Measurements from ENCODE around the gene TMEM271.
"Not testable (repeated sequence)": the region's sequence is repeated elsewhere in the genome, so short reads cannot be mapped to it uniquely, and the experiment has no call there.

The TMEM271 gene

GRCh38 chr4:561426-561825 lies 14.7 kb downstream of the TMEM271 start:
- DNase-seq = no peak

DNA sequence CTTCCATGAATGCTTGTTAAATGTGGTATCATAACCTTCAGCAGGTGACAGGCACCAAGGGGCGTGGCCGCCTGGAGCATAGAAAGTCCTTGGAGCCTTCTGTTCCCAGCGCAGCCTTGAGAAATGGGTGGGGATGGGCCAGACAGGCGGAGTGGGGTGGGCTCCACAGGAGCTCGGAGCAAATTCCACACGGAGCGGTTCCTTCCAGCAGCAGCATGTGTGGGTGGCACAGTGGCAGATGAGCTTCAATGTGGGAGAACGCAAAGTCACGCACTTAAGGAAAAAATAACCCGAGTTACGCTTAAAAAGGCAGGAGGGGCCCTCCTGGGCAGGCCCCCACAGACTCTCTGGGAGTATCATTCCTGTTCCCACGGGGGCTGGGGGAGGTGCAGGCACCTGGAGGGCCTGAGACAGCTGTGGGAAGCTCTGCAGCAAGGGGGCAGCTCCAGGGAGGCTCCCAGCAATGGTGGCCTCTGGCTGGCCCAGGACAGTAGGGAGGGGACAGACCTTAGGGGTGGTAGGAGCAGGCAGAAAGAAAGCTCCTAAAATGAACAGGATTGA lies 15.3 kb downstream of the TMEM271 start:
- DNase-seq = no peak

- no peak for DNase-seq
Measured at GRCh38 chr4:560061-560460, 16.0 kb downstream of the TMEM271 start.

GRCh38 chr4:555566-556275 lies 20.4 kb downstream of the TMEM271 start:
- DNase-seq = no peak

DNA sequence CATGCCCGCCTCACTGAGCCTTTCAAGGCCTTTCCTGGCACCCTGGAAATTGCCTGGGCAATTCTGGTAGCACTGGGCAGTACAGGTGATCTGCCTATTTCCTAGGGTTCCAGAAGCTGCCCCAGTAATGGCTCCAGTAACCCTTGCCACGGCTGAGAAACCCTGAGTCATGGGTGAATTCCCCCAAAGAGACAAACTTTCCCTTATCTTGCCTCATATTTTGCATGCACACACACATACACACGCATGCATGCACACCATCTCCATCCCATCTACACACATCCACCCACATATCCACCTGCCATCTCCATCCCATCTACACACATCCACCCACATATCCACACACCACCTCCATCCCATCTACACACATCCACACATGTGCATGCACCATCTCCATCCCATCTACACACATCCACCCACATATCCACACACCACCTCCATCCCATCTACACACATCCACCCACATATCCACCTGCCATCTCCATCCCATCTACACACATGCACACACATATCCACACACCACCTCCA lies 21.2 kb downstream of the TMEM271 start:
- DNase-seq = not testable (repeated sequence)

DNA sequence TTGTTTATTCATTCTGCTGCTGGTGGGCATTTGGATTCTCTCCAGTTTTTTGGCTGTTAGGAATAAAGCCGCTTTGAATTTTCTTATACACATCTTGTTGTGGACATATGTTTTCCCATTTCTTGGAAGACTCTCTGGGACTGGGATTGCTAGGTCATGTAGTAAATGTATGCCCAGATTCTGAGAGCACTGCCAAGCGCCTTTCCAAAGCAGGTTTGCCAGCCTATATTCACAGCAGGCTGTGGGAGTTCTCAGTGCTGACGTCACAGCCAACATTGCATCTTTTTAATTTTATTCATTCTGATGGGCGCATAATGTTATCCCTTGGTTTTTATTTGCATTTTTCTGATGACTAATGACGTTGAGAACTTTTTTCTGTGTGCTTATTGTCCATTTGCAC lies 24.1 kb downstream of the TMEM271 start:
- no peak for DNase-seq

DNA sequence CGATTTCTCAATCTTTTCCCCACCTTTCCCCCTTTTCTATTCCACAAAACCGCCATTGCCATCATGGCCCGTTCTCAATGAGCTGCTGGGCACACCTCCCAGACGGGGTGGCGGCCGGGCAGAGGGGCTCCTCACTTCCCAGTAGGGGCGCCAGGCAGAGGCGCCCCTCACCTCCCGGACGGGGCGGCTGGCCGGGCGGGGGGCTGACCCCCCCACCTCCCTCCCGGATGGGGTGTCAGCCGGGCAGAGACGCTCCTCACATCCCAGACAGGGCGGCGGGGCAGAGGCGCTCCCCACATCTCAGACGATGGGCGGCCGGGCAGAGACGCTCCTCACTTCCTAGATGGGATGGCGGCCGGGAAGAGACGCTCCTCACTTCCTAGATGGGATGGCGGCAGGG lies 25.8 kb downstream of the TMEM271 start:
- DNase-seq = not testable (repeated sequence)

DNA sequence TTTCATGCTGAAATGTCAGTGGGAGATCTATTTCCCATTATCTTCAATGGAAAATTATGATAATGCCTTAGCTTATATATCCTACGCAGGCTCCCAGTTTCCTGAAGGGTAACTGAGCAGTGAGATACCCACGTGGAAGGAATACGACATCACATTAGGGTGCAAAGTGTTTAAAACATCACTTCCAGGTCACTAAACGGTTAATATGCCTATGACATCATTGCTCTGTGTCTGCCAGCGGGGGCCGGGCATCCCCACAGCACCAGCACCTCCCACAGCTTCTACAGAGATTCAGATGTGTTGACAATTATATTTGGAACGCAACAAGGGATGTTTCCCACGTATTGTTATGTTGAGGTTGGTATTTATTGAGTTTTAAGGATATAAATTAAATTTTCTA lies 27.1 kb downstream of the TMEM271 start:
- no peak for DNase-seq

GRCh38 chr4:545612-546011 lies 30.5 kb downstream of the TMEM271 start:
- no peak for DNase-seq

- no peak for DNase-seq
Measured at GRCh38 chr4:544386-545105, 31.5 kb downstream of the TMEM271 start.

- DNase-seq = no peak
Measured at GRCh38 chr4:541271-541670, 34.8 kb downstream of the TMEM271 start.

DNA sequence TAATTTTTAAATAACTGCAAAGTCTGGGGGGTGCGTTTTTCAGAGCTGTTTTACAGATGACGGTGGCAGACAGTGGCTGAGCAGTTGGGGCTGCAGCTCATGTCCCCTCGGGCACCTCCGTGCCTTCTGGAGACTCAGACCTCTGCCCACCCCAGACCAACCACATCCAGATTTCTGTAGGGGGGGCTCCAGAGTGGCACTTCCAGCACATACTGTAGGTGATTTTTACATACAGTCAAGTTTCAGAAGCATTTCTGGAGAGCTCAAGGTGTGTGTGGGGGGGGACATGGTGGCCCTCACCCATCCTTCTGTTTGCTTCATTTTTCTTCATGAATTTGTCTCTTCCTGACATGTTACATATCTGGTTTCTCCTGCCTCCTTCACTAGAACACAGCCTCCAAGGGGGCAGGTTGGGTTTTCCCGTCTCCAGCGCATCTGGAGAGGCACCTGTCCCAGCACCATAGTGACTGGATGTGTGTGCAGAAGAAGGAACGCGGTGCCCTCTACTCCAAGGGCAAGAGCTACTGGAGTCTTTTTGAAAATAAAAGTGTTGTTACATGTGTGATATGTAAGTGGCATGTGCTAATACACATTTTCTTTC lies 37.5 kb downstream of the TMEM271 start:
- DNase-seq = no peak

DNA sequence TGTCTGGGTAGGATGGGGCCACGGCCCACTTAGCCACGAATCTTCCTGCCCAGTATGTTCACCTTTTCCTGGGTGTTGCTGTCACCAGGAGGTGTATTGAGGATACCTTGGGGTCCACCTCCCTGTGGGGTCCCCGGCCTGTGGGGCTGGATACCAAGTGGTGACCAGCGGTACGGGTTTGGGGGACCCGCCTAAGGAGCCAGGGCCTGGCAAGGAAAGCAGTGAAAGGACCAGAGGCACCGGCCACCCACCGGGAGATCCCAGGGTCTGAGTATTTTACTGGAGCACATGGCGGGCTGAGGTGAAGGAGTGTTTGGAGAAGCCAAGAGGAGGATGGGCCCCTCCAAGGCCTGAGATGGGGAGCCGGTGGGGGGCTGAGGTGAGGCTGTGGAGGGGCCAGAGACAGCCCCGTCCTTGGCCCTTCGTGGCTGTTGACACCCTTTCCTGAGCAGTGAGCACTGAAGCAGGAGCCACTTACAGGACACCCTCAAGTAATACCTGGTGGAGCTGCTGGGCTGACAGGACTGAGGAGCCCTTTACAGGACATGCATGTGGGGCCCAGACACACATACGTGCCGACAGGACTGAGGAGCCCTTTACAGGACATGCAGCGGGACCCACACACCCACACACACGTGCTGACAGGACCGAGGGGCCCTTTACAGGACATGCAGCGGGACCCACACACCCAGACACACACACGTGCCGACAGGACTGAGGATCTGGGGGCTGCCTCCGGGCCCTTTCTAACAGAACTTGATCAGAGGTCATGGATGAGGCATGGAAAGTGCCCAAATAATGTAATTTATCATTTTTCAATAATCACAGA lies 38.4 kb downstream of the TMEM271 start:
- DNase-seq = no peak

DNA sequence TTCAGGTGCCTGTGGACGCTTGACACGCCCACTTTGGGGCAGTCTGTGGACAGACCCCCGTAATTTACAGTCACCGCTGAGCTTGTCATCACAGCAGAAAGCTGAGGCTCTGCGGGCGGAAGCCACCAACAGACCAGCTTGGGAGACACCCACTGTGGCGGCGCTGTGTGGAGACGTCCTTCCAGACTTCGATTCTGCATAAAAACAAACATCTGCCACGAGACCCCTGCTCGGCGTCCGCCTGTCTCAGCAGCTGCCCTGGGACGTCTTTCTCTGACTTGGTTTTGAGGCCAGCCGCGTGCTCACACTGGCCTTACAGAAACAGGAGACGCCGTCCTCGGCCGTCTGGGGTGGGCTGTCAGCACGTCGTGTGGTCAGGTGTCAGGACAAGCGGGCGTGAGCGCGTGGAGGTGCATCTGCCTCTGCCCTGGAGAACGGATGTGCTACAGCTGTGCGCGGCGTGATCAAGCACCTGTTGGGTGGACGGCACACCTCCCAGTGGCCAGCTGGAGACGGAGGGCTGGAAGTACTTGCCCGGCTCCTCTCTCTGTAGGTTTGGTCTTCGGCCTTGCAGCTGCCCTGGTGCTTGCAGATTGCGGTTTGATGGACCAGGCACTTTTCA lies 39.6 kb downstream of the TMEM271 start:
- DNase-seq = no peak

GRCh38 chr4:535924-536281 lies 40.2 kb downstream of the TMEM271 start:
- no peak for DNase-seq

GRCh38 chr4:535181-535923 lies 40.7 kb downstream of the TMEM271 start:
- DNase-seq = no peak

- DNase-seq = no peak
Measured at GRCh38 chr4:534576-535151, 41.4 kb downstream of the TMEM271 start.

DNA sequence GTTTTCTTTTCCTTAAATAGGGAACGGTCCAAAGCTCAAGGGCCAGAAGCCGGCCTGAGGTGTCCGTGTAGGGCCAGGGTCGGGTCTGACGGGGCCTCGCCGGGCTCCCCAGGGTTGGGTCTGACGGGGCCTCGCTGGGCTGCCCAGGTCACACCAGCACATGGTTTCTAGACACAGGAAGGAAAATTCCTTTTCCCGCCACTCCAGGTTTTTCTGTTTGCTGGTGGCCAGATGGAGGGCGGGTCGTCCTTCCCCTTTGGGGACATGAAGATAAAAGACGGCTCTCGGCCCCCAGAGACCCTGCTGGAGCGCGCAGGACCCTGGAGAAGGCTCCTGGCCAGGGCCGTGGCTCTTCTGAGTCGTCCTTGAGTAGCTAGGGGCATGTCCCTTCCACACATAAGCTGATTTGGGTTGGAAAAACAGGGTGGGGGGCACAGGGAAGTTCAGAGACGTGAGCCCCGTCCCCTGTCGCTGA lies 42.0 kb downstream of the TMEM271 start:
- no peak for DNase-seq

- DNase-seq = no peak
Measured at GRCh38 chr4:533318-534100, 42.6 kb downstream of the TMEM271 start.

All from stimulated activated CD4-positive, alpha-beta T cell treated with anti-CD3 and anti-CD28 coated beads, Interleukin-2, amount 100 ng/mL, for 48 hours (primary cell).